ENCODE data around the gene PTPN22. TPM values are rescaled to one million over a fixed set of nuclear protein-coding genes. Genes with fewer than 3 reads are reported as not detected.

Gene PTPN22
- total RNA-seq, 1 experiment from 2014 or later: not detected

DNA sequence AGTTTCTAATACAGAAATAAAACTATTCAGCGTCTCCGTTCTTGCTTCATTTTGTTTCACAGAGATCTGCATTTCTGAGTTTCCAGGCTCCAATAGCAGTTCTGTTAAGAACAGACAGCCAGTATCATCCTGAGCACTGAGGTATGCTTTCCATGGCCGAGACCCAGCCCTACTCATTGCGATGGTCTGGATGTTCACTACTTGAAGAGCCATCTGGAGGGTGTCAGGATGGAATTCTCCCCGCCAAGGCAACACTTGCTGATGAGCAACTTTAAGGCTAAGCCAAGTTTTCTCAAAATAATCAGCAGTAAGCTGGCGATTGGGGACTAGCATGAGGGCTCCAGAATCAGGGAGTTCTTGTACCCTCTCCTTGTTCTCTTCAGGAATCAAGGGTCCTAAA is 23.6 kb upstream of the PTPN22 start (continued):
- TF ChIP-seq, protein P1, sequence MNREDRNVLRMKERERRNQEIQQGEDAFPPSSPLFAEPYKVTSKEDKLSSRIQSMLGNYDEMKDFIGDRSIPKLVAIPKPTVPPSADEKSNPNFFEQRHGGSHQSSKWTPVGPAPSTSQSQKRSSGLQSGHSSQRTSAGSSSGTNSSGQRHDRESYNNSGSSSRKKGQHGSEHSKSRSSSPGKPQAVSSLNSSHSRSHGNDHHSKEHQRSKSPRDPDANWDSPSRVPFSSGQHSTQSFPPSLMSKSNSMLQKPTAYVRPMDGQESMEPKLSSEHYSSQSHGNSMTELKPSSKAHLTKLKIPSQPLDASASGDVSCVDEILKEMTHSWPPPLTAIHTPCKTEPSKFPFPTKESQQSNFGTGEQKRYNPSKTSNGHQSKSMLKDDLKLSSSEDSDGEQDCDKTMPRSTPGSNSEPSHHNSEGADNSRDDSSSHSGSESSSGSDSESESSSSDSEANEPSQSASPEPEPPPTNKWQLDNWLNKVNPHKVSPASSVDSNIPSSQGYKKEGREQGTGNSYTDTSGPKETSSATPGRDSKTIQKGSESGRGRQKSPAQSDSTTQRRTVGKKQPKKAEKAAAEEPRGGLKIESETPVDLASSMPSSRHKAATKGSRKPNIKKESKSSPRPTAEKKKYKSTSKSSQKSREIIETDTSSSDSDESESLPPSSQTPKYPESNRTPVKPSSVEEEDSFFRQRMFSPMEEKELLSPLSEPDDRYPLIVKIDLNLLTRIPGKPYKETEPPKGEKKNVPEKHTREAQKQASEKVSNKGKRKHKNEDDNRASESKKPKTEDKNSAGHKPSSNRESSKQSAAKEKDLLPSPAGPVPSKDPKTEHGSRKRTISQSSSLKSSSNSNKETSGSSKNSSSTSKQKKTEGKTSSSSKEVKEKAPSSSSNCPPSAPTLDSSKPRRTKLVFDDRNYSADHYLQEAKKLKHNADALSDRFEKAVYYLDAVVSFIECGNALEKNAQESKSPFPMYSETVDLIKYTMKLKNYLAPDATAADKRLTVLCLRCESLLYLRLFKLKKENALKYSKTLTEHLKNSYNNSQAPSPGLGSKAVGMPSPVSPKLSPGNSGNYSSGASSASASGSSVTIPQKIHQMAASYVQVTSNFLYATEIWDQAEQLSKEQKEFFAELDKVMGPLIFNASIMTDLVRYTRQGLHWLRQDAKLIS (CRISPR knock-in tag; IDR thresholded peaks at IDR 0.05; ENCODE audit: borderline replicate concordance): no peak
- TF ChIP-seq, protein P2, sequence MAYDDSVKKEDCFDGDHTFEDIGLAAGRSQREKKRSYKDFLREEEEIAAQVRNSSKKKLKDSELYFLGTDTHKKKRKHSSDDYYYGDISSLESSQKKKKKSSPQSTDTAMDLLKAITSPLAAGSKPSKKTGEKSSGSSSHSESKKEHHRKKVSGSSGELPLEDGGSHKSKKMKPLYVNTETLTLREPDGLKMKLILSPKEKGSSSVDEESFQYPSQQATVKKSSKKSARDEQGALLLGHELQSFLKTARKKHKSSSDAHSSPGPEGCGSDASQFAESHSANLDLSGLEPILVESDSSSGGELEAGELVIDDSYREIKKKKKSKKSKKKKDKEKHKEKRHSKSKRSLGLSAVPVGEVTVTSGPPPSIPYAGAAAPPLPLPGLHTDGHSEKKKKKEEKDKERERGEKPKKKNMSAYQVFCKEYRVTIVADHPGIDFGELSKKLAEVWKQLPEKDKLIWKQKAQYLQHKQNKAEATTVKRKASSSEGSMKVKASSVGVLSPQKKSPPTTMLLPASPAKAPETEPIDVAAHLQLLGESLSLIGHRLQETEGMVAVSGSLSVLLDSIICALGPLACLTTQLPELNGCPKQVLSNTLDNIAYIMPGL (CRISPR knock-in tag; IDR thresholded peaks at IDR 0.05): no peak
- TF ChIP-seq EMX1 (CRISPR knock-in tag; IDR thresholded peaks at IDR 0.05): no peak

DNA sequence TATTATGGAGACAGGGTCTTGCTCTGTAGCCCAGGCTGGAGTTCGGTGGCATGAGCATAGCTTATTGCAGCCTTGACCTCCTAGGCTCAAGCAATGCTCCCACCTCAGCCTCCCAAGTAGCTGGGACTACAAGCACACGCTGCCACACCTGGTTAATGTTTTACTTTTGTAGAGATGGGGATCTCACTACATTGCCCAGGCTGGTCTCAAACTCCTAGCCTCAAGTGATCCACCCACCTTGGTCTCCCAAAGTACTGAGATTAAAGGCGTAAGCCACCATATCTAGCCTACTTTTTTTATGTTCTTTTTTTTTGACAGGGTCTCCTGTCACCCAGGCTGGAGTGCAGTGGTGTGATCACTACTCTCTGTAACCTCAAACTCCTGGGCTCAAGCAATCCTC is 21.8 kb upstream of the PTPN22 start:
- Mint-ChIP-seq H3K4me3 (no peak overlapping the region), H3K36me3 (peaks cover 10% of the 10 kb centered on the region), H3K27ac (no peak overlapping the region), H3K27me3 (ENCODE audit: low read depth) (no peaks in the 10 kb centered on the region), H3K4me1 (no peaks in the 10 kb centered on the region), H3K9me3 (no peaks in the 10 kb centered on the region)
- ATAC-seq: no peak
- DNase-seq (ENCODE audit: low spot score): no peak
- TF ChIP-seq, protein P3, sequence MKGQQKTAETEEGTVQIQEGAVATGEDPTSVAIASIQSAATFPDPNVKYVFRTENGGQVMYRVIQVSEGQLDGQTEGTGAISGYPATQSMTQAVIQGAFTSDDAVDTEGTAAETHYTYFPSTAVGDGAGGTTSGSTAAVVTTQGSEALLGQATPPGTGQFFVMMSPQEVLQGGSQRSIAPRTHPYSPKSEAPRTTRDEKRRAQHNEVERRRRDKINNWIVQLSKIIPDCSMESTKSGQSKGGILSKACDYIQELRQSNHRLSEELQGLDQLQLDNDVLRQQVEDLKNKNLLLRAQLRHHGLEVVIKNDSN (CRISPR knock-in tag; IDR thresholded peaks at IDR 0.05): no peak
- no peak for TF ChIP-seq EMX1 (CRISPR knock-in tag; IDR thresholded peaks at IDR 0.05)
- no peak for TF ChIP-seq ZNF317 (CRISPR knock-in tag; IDR thresholded peaks at IDR 0.05; ENCODE audit: borderline replicate concordance, low read depth)
- no peak for TF ChIP-seq ZNF219 (CRISPR knock-in tag; IDR thresholded peaks at IDR 0.05; ENCODE audit: borderline replicate concordance)
- no peak for TF ChIP-seq NFATC4 (CRISPR knock-in tag; IDR thresholded peaks at IDR 0.05)
- TF ChIP-seq JUN (CRISPR knock-in tag; IDR thresholded peaks at IDR 0.05): no peak
- TF ChIP-seq, protein P4, sequence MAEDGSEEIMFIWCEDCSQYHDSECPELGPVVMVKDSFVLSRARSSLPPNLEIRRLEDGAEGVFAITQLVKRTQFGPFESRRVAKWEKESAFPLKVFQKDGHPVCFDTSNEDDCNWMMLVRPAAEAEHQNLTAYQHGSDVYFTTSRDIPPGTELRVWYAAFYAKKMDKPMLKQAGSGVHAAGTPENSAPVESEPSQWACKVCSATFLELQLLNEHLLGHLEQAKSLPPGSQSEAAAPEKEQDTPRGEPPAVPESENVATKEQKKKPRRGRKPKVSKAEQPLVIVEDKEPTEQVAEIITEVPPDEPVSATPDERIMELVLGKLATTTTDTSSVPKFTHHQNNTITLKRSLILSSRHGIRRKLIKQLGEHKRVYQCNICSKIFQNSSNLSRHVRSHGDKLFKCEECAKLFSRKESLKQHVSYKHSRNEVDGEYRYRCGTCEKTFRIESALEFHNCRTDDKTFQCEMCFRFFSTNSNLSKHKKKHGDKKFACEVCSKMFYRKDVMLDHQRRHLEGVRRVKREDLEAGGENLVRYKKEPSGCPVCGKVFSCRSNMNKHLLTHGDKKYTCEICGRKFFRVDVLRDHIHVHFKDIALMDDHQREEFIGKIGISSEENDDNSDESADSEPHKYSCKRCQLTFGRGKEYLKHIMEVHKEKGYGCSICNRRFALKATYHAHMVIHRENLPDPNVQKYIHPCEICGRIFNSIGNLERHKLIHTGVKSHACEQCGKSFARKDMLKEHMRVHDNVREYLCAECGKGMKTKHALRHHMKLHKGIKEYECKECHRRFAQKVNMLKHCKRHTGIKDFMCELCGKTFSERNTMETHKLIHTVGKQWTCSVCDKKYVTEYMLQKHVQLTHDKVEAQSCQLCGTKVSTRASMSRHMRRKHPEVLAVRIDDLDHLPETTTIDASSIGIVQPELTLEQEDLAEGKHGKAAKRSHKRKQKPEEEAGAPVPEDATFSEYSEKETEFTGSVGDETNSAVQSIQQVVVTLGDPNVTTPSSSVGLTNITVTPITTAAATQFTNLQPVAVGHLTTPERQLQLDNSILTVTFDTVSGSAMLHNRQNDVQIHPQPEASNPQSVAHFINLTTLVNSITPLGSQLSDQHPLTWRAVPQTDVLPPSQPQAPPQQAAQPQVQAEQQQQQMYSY (CRISPR knock-in tag; IDR thresholded peaks at IDR 0.05): no peak
- TF ChIP-seq TEAD1 (CRISPR knock-in tag; IDR thresholded peaks at IDR 0.05): no peak
- no peak for TF ChIP-seq KAT7 (CRISPR knock-in tag; IDR thresholded peaks at IDR 0.05; ENCODE audit: borderline replicate concordance)
- TF ChIP-seq, protein P5, sequence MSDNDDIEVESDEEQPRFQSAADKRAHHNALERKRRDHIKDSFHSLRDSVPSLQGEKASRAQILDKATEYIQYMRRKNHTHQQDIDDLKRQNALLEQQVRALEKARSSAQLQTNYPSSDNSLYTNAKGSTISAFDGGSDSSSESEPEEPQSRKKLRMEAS (CRISPR knock-in tag; IDR thresholded peaks at IDR 0.05): no peak
- no peak for TF ChIP-seq NFE2L1 (CRISPR knock-in tag; IDR thresholded peaks at IDR 0.05)
- no peak for TF ChIP-seq IRF2 (CRISPR knock-in tag; IDR thresholded peaks at IDR 0.05; ENCODE audit: borderline replicate concordance, low read depth)
- TF ChIP-seq, protein P6, sequence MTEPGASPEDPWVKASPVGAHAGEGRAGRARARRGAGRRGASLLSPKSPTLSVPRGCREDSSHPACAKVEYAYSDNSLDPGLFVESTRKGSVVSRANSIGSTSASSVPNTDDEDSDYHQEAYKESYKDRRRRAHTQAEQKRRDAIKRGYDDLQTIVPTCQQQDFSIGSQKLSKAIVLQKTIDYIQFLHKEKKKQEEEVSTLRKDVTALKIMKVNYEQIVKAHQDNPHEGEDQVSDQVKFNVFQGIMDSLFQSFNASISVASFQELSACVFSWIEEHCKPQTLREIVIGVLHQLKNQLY (CRISPR knock-in tag; IDR thresholded peaks at IDR 0.05): no peak
- TF ChIP-seq, protein P7, sequence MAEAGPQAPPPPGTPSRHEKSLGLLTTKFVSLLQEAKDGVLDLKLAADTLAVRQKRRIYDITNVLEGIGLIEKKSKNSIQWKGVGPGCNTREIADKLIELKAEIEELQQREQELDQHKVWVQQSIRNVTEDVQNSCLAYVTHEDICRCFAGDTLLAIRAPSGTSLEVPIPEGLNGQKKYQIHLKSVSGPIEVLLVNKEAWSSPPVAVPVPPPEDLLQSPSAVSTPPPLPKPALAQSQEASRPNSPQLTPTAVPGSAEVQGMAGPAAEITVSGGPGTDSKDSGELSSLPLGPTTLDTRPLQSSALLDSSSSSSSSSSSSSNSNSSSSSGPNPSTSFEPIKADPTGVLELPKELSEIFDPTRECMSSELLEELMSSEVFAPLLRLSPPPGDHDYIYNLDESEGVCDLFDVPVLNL (CRISPR knock-in tag; IDR thresholded peaks at IDR 0.05; ENCODE audit: borderline replicate concordance, low read depth): no peak
- POLR2A ChIA-PET: no interaction called here
- CTCF ChIA-PET: no interaction called here

Measured in WTC11 (cell line).